ENCODE results near the gene LAPTM5. TPM values are rescaled to one million over a fixed set of nuclear protein-coding genes. Genes with fewer than 3 reads are reported as not detected.

The LAPTM5 gene
- total and polyA plus RNA-seq, 4 donors = 58.7 to 653 (median 271) TPM

- no peaks in the 10 kb centered on the region for H3K36me3 ChIP-seq (ENCODE audit: control insufficient read depth in 4 of 4, insufficient read depth in 4 of 4, low read length in 4 of 4)
- ATAC-seq (ENCODE audit: insufficient read depth, low FRiP score) = no peak
- H3K9me3 ChIP-seq (ENCODE audit: control insufficient read depth in 4 of 4, insufficient read depth in 3 of 4, low read length in 3 of 4) = no peaks in the 10 kb centered on the region
- 65 to 72% methylated on average over 16 of the region's 16 CpGs for WGBS, 2 donors
- no peaks in the 10 kb centered on the region for H3K27me3 ChIP-seq (ENCODE audit: control insufficient read depth in 3 of 3, insufficient read depth in 3 of 3, low read length in 2 of 3)
- TF ChIP-seq CTCF (IDR thresholded peaks at IDR 0.05; ENCODE audit: control extremely low read depth, extremely low read depth) = no peak
- DNase-seq = no peak
- H3K9ac ChIP-seq (ENCODE audit: insufficient read depth in 1 of 2, low read length in 2 of 2) = no peak overlapping the region
- no peak overlapping the region for H3K4me3 ChIP-seq
- H3K27ac ChIP-seq (ENCODE audit: low read depth in 1 of 2, low read length in 1 of 2) = peak overlapping the region in 1 of 2 donors; percentile 35
- H3K4me1 ChIP-seq (ENCODE audit: control insufficient read depth in 5 of 5, insufficient read depth in 5 of 5, low read length in 5 of 5) = peaks cover 0 to 6% (median 0%) of the 10 kb centered on the region in 5 donors
Measured at GRCh38 chr1:30748699-30749401, 8.7 kb downstream of the LAPTM5 start.

- peaks cover 0 to 6% (median 0%) of the 10 kb centered on the region in 5 donors for H3K4me1 ChIP-seq (ENCODE audit: control insufficient read depth in 5 of 5, insufficient read depth in 5 of 5, low read length in 5 of 5)
- DNase-seq = no peak
- no peaks in the 10 kb centered on the region for H3K9me3 ChIP-seq (ENCODE audit: control insufficient read depth in 4 of 4, insufficient read depth in 3 of 4, low read length in 3 of 4)
- no peaks in the 10 kb centered on the region for H3K27me3 ChIP-seq (ENCODE audit: control insufficient read depth in 3 of 3, insufficient read depth in 3 of 3, low read length in 2 of 3)
- no peaks in the 10 kb centered on the region for H3K36me3 ChIP-seq (ENCODE audit: control insufficient read depth in 4 of 4, insufficient read depth in 4 of 4, low read length in 4 of 4)
- WGBS, 2 donors = 47 to 69% methylated on average over 9 of the region's 9 CpGs
- no peak overlapping the region for H3K9ac ChIP-seq (ENCODE audit: insufficient read depth in 1 of 2, low read length in 2 of 2)
- H3K27ac ChIP-seq (ENCODE audit: low read depth in 1 of 2, low read length in 1 of 2) = peak overlapping the region in 1 of 2 donors; percentile 35
- H3K4me3 ChIP-seq = no peak overlapping the region
- ATAC-seq (ENCODE audit: insufficient read depth, low FRiP score) = no peak
- no peak for TF ChIP-seq CTCF (IDR thresholded peaks at IDR 0.05; ENCODE audit: control extremely low read depth, extremely low read depth)
Measured at GRCh38 chr1:30748098-30748698, 9.4 kb downstream of the LAPTM5 start.

- no peak overlapping the region for H3K9ac ChIP-seq (ENCODE audit: insufficient read depth in 1 of 2, low read length in 2 of 2)
- H3K36me3 ChIP-seq (ENCODE audit: control insufficient read depth in 4 of 4, insufficient read depth in 4 of 4, low read length in 4 of 4) = no peaks in the 10 kb centered on the region
- no peak for ATAC-seq (ENCODE audit: insufficient read depth, low FRiP score)
Measured at GRCh38 chr1:30747033-30748008, 10.3 kb downstream of the LAPTM5 start.

More at GRCh38 chr1:30747033-30748008, 10.3 kb downstream of the LAPTM5 start:
- no peaks in the 10 kb centered on the region for H3K27me3 ChIP-seq (ENCODE audit: control insufficient read depth in 3 of 3, insufficient read depth in 3 of 3, low read length in 2 of 3)
- no peak for TF ChIP-seq CTCF (IDR thresholded peaks at IDR 0.05; ENCODE audit: control extremely low read depth, extremely low read depth)
- H3K4me3 ChIP-seq = no peak overlapping the region
- H3K9me3 ChIP-seq (ENCODE audit: control insufficient read depth in 4 of 4, insufficient read depth in 3 of 4, low read length in 3 of 4) = no peaks in the 10 kb centered on the region
- H3K4me1 ChIP-seq (ENCODE audit: control insufficient read depth in 5 of 5, insufficient read depth in 5 of 5, low read length in 5 of 5) = peaks cover 0 to 6% (median 0%) of the 10 kb centered on the region in 5 donors
- WGBS, 2 donors = 74 to 85% methylated on average over 17 of the region's 17 CpGs
- peak overlapping the region in 1 of 2 donors; percentile 28 for H3K27ac ChIP-seq (ENCODE audit: low read depth in 1 of 2, low read length in 1 of 2)
- DNase-seq = no peak

Measured in lung (tissue), 12 donors.